Activated naive CD4-positive, alpha-beta T cell treated with anti-CD3 and anti-CD28 coated beads, Interleukin-2, amount 10 ng/mL, durations not matched to agents 7 days and 5 days (primary cell): ENCODE results near the gene NR3C1.
"Not testable (repeated sequence)": the region's sequence is repeated elsewhere in the genome, so short reads cannot be mapped to it uniquely, and the experiment has no call there.

Experiments
- CTCF ChIA-PET: fragments of 350-600 bp; sonication (Branson Sonifier 250); formaldehyde crosslinking; loops from one replicate; lab custom pipeline; 2021; ENCODE audit warnings: antibody characterized with exemption; lab: Charles Lee
- DNase-seq: peaks from one replicate; pipeline ENCODE4 v3.0.0-alpha.2; 2020
- H3K27ac Mint-ChIP-seq: one replicate; pipeline ENCODE4 v1.8.0; 2021; ENCODE audit warnings: mild to moderate bottlenecking, moderate library complexity, mixed read lengths
- H3K27me3 Mint-ChIP-seq: one replicate; pipeline ENCODE4 v1.8.0; 2021; ENCODE audit warnings: mild to moderate bottlenecking, mixed read lengths
- H3K36me3 Mint-ChIP-seq: one replicate; pipeline ENCODE4 v1.8.0; 2021; ENCODE audit warnings: mixed read lengths
- H3K4me1 Mint-ChIP-seq: one replicate; pipeline ENCODE4 v1.8.0; 2021; ENCODE audit warnings: mixed read lengths
- H3K4me3 Mint-ChIP-seq: one replicate; pipeline ENCODE4 v1.8.0; 2021; ENCODE audit warnings: mild to moderate bottlenecking, moderate library complexity, mixed read lengths
- H3K9me3 Mint-ChIP-seq: one replicate; pipeline ENCODE4 v1.8.0; 2021; ENCODE audit warnings: mixed read lengths

The NR3C1 gene

DNA sequence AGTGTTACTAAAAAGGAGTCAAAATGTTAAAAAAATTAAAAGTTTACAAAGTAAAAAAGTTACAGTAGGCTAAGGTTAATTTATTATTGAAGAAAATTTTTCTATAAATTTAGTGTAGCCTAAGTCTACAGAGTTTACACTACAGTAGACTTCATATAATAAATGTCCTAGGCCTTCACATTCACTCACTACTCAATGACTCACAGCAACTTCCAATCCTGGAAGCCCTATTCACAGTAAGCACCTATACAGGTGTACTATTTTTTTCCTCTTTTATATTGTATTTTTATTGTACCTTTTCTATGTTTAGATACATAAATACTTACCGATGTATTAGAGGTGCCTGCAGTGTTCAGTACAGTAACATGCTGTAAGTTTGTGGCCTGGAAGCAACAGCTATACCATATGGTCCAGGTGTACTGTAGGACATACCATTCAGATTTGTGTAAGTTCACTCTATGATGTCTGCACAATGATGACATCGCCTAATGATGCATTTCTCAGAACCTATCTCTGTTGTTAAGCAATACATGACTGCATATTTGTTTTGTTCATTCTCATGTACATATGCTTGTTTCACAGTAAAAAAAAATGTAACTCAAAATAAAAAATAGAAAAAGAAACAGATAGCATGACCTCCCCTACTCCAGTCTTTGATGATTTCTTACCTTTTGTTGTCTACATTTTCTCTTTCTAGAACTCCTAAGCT, 64.7 kb downstream of the NR3C1 start:
- Mint-ChIP-seq H3K9me3 (no peaks in the 10 kb centered on the region), H3K4me1 (peaks cover 7% of the 10 kb centered on the region), H3K27ac (no peak overlapping the region), H3K27me3 (no peaks in the 10 kb centered on the region), H3K4me3 (no peak overlapping the region), H3K36me3 (peaks cover 33% of the 10 kb centered on the region)
- CTCF ChIA-PET = no interaction called here
- no peak for DNase-seq

DNA sequence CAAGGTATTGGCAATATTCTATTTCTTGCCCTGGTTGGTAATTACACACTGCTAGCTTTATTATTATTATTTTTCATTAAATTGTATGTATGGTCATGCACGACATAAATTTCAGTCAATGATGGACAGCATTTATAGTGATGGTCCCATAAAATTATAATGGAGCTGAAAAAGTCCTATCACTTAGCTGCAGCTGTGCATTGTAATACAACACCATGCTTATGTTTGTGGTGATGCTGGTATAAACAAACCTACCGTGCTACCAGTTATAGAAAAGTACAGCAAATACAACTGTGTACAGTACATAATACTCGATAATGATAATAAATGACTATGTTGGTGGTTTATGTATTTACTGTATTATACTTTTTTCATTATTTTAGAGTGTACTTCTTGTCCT, 65.5 kb downstream of the NR3C1 start:
- no peaks in the 10 kb centered on the region for H3K27me3 Mint-ChIP-seq
- CTCF ChIA-PET = no interaction called here
- no peak overlapping the region for H3K27ac Mint-ChIP-seq
- H3K4me3 Mint-ChIP-seq = no peak overlapping the region
- H3K4me1 Mint-ChIP-seq = peaks cover 7% of the 10 kb centered on the region
- no peaks in the 10 kb centered on the region for H3K9me3 Mint-ChIP-seq
- H3K36me3 Mint-ChIP-seq = peaks cover 39% of the 10 kb centered on the region
- DNase-seq = no peak

DNA sequence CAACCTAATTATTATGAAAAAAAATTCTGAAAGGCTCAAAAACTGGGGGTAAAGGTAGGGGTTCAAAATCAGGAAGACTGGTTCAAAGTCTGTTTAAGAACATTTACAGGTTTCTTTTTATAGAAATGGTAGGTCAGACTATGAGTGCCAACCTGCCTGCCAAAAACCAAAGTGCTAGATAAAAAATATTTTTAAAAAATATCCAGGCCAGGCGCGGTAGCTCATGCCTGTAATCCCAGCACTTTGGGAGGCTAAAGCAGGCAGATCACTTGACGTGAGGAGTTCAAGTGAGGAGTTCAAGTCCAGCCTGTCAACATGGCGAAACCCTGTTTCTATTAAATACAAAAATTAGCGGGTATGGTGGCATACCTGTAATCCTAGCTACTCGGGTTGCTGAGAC, 67.0 kb downstream of the NR3C1 start:
- Mint-ChIP-seq H3K9me3 (no peaks in the 10 kb centered on the region), H3K27ac (no peak overlapping the region), H3K36me3 (peaks cover 48% of the 10 kb centered on the region), H3K4me1 (peaks cover 7% of the 10 kb centered on the region), H3K4me3 (no peak overlapping the region), H3K27me3 (no peaks in the 10 kb centered on the region)
- CTCF ChIA-PET = no interaction called here
- DNase-seq = no peak

DNA sequence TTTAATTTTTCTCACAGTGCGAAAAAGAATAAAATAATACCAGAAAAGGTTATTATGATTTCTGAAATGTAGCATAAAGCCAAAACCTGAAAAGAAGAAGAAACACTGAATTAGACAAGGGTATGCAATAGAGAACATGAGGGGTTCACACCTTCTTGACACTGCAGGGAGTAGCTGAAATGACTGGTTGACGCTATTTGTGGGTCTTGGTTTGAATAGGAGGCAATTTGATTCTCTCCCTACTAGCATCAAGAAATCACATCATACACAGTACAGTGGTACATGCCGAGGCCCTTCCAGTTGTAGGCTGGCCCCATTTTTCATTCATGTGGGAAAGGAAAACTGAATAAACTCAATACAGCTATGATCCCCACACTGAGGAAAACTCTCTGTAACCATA, 68.6 kb downstream of the NR3C1 start:
- CTCF ChIA-PET = no interaction called here
- Mint-ChIP-seq H3K4me1 (peaks cover 3% of the 10 kb centered on the region), H3K27me3 (no peaks in the 10 kb centered on the region), H3K9me3 (no peaks in the 10 kb centered on the region), H3K4me3 (no peak overlapping the region), H3K27ac (no peak overlapping the region), H3K36me3 (peaks cover 47% of the 10 kb centered on the region)
- DNase-seq = no peak

DNA sequence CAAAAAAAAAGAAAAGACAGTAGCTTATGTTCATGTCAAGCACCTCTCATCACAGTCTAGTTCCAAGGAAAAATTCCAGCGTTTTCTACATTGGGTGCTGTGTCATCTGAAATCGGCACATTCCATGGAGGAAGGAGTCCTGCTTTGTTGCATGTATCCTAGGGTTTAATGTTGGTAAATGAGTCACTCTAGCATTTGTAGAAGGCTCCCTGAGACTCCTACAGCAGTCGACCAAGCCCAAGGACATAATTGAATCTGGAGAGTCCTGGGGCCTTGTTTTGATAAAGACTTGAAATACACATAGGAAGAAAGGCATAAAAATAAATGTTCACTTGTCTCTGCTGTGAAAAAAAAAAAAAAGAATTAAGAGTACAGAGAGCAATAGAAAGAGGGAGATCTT, 69.1 kb downstream of the NR3C1 start:
- DNase-seq, H3K9me3 Mint-ChIP-seq, CTCF ChIA-PET, H3K27me3 Mint-ChIP-seq, H3K27ac Mint-ChIP-seq, H3K4me1 Mint-ChIP-seq, H3K4me3 Mint-ChIP-seq: not testable (repeated sequence)
- H3K36me3 Mint-ChIP-seq = peaks cover 43% of the 10 kb centered on the region

DNA sequence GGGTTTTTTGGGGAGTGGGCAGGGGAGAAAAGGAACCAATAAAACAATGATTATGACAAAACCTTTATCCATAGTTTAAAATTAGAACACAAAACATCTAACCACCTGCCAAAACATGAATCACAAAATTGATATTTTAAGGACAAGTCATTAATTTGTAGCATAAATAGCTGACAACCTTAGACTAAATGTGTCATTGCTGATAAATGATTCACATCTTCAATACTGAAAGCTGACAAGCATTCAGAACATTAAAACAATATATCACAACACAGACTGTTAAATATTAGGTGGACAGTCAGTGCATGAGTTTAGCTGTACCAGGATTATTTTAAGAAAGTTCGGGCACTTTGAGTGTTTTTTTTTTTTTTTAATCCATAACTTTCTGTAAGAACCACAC, 71.5 kb downstream of the NR3C1 start:
- no peak overlapping the region for H3K4me3 Mint-ChIP-seq
- peaks cover 2% of the 10 kb centered on the region for H3K4me1 Mint-ChIP-seq
- H3K27me3 Mint-ChIP-seq = no peaks in the 10 kb centered on the region
- no peak for DNase-seq
- H3K36me3 Mint-ChIP-seq = peaks cover 65% of the 10 kb centered on the region
- CTCF ChIA-PET = no interaction called here
- H3K27ac Mint-ChIP-seq = no peak overlapping the region
- peaks cover 20% of the 10 kb centered on the region for H3K9me3 Mint-ChIP-seq

DNA sequence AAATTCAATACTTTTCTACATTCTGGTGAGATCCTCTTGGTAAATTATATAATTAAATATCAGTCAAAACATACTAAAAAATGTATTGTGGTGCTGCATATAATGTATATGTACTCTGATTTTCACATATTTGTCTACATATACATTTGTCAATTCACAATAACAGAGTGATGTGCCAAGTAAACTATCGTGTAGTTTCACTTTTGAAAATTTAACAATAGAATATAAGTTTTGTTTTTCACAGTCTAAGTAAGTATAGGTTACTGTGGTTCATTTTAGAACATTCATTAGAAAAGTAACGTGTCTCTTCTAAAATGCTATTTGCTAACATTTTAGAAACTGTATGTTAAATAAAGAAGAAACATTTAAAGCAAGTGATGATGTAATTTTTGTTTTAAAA, 73.6 kb downstream of the NR3C1 start:
- H3K27ac Mint-ChIP-seq = no peak overlapping the region
- peaks cover 61% of the 10 kb centered on the region for H3K36me3 Mint-ChIP-seq
- H3K4me1 Mint-ChIP-seq = peaks cover 4% of the 10 kb centered on the region
- no peaks in the 10 kb centered on the region for H3K27me3 Mint-ChIP-seq
- H3K9me3 Mint-ChIP-seq = peaks cover 24% of the 10 kb centered on the region
- no peak for DNase-seq
- CTCF ChIA-PET = no interaction called here
- H3K4me3 Mint-ChIP-seq = no peak overlapping the region

DNA sequence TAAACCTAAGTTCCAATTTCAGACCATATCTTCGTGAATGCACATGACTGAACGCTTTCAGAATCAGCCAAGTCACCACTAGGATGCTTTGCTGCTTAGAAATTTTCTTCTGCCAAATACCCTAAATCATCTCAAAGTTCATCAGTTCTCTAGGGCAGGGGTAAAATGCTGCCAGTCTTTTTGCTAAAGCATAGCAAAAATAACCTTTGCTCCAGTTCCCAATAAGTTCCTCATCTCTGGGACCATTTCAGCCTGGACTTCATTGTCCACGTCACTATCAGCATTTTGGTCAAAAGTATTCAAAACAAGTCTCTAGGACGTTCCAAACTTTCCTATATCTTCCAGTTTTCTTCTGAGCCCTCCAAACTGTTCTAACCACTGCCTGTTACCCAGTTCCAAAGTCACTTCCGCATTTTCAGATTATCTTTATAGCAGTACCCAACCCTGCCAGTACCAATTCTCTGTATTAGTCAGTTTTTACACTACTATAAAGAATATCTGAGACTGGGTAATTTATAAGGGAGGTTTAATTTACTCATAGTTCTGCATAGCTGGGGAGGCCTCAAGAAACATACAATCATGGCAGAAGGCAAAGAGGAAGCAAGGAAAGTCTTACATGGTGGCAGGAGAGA, 74.8 kb downstream of the NR3C1 start:
- no peaks in the 10 kb centered on the region for H3K27me3 Mint-ChIP-seq
- peaks cover 27% of the 10 kb centered on the region for H3K9me3 Mint-ChIP-seq
- no peak for DNase-seq
- peaks cover 59% of the 10 kb centered on the region for H3K36me3 Mint-ChIP-seq
- no peak overlapping the region for H3K4me3 Mint-ChIP-seq
- H3K4me1 Mint-ChIP-seq = peaks cover 9% of the 10 kb centered on the region
- CTCF ChIA-PET = interaction anchor here (0.6 kb wide), 1 partner anchor 106 kb away, joined by 3 read pairs; no protein-coding TSS in a partner anchor
- H3K27ac Mint-ChIP-seq = no peak overlapping the region

DNA sequence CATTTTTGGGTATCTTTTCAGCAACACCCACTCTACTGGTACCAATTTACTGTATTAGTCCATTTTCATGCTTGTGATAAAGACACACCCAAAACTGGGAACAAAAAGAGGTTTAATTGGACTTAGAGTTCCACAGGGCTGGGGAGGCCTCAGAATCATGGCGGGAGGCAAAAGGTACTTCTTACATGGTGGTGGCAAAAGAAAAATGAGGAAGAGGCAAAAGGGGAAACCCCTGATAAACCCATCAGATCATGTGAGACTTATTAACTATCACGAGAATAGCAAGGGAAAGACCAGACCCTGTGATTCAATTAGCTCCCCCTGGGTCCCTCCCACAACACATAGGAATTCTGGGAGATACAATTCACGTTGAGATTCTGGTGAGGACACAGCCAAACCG, 78.4 kb downstream of the NR3C1 start:
- Mint-ChIP-seq H3K9me3 (peaks cover 27% of the 10 kb centered on the region), H3K36me3 (peaks cover 44% of the 10 kb centered on the region), H3K4me1 (peaks cover 21% of the 10 kb centered on the region)
- H3K4me3 Mint-ChIP-seq, CTCF ChIA-PET, DNase-seq, H3K27me3 Mint-ChIP-seq, H3K27ac Mint-ChIP-seq: not testable (repeated sequence)

DNA sequence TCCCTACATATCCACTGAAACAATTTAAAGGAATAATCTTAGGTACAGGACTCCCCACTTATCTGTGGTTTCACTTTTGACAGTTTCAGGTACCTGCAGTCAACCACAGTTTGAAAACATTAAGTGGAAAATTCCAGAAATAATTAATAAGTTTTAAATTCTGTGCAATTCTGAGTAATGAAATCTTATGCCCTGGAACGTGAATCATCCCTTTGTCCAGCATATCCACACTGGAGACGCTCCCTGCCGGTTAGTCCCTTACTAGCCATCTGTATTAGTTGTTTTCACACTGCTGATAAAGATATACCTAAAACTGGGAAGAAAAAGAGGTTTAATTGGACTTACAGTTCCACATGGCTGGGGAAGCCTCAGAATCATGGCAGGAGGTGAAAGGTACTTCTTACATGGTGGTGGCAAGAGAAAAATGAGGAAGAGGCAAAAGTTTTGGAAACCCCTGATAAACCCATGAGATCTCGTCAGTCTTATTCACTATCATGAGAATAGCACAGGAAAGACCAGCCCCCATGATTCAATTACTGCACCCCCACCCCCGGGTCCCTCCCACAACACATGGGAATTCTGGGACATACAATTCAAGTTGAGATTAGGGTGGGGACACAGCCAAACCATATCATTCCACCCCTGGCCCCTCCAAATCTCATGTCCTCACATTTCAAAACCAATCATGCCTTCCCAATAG, 80.4 kb downstream of the NR3C1 start:
- H3K27me3 Mint-ChIP-seq, CTCF ChIA-PET, H3K4me3 Mint-ChIP-seq, H3K27ac Mint-ChIP-seq, DNase-seq: not testable (repeated sequence)
- peaks cover 19% of the 10 kb centered on the region for H3K4me1 Mint-ChIP-seq
- H3K9me3 Mint-ChIP-seq = peaks cover 17% of the 10 kb centered on the region
- H3K36me3 Mint-ChIP-seq = peaks cover 34% of the 10 kb centered on the region

DNA sequence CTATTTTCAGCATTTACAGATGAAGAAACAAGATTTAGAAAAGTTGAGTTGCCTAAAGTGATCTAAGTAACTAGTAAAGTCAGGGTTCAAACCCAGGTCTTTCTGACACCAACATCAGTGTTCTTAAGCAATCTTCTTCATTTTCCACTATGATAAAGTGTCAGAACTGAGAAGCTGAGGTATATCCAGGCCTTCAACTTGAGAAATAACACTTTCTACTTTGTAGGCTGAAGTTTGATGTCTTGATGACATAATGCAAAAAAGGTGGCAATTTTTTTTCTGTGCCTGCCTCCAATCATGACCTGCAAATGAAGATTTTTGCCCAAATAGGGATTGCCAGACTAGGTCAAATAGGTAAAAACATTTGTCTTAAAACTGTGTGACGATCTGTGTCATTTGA, 81.3 kb downstream of the NR3C1 start:
- CTCF ChIA-PET = no interaction called here
- peaks cover 19% of the 10 kb centered on the region for H3K4me1 Mint-ChIP-seq

DNA sequence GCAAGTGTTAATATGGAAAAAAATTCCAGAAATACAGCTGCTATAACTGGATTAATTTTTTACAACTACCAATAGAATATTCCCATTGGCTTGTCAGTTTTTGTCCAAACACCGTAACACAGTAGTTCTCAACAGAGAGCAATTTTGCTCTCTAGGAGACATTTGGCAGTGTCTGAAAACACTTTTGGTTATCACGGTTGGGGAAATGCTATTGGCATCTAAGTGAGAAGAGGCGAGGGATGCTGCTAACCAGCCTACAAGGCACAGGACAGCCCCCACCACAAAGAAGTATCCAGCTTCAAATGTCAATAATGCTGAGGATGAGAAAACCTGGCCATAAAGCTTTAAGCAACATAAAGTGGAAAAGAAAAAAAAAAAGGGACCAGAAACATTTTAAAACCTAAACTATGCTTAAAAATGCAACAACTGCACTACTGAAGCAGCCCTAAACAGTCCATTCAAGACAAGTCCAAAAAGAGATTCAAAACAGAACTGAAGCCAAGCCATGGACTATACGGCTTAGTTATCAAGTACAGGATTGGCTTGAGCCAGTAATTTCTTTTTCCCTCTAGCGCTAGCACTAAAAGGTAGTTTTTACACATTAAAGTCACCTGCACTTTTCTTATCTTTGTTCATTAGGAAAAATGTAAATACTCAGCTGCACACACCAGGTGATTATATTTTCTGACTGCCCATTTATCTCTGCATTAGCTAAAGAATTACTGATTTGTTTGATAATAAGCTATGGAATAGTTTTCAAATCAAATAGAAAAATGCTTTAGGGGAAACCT, 83.9 kb downstream of the NR3C1 start:
- H3K4me3 Mint-ChIP-seq = no peak overlapping the region
- H3K36me3 Mint-ChIP-seq = peaks cover 18% of the 10 kb centered on the region
- H3K27me3 Mint-ChIP-seq = no peaks in the 10 kb centered on the region
- H3K27ac Mint-ChIP-seq = no peak overlapping the region
- CTCF ChIA-PET = no interaction called here
- no peak for DNase-seq
- peaks cover 15% of the 10 kb centered on the region for H3K4me1 Mint-ChIP-seq
- H3K9me3 Mint-ChIP-seq = peaks cover under 1% of the 10 kb centered on the region

More for the DNA sequence above, 81.3 kb downstream of the NR3C1 start:
- Mint-ChIP-seq H3K27me3 (no peaks in the 10 kb centered on the region), H3K4me3 (no peak overlapping the region), H3K9me3 (peaks cover 9% of the 10 kb centered on the region), H3K36me3 (peaks cover 28% of the 10 kb centered on the region), H3K27ac (no peak overlapping the region)
- DNase-seq = no peak

DNA sequence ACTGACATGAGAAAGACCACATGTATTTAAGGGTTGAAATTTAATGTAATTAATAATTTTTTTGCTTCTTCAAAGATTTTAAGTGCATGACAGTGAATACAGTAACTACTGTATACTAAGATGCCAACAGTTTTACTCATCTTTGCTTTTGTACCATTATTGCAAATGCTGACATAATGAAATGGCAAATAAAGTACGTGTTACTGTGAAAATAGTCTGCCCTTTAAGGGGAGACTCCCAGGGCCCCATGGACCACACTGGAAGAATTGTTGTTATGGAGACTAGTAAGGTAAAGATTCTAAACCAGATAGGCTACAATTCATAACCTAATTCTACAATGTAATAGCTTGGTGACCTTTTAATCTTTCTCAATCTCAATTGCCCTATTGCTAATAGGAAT, 84.7 kb downstream of the NR3C1 start:
- Mint-ChIP-seq H3K9me3 (no peaks in the 10 kb centered on the region), H3K4me3 (no peak overlapping the region), H3K4me1 (peaks cover 12% of the 10 kb centered on the region), H3K36me3 (peaks cover 15% of the 10 kb centered on the region), H3K27me3 (no peaks in the 10 kb centered on the region), H3K27ac (no peak overlapping the region)
- CTCF ChIA-PET = no interaction called here
- DNase-seq = no peak

DNA sequence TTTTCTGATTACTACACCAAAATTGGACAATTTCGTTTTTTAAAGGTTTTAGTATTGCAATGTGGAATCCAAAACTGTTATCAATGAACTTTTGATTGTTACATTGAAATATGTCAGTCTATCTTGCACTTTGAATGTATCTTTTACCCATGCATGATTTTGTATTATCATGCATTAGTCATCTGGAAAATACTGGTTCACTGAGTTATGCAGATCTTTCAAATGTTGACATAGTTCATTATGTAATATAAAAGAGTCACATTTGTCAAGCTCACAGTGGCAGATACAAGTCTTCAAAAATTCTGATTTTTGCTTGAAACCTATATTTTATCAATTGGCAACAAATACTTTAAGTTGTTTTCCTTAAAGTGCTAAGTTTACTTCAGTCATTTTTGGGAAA, 85.2 kb downstream of the NR3C1 start:
- Mint-ChIP-seq H3K9me3 (no peaks in the 10 kb centered on the region), H3K36me3 (peaks cover 19% of the 10 kb centered on the region), H3K27ac (no peak overlapping the region), H3K4me3 (no peak overlapping the region), H3K27me3 (no peaks in the 10 kb centered on the region), H3K4me1 (peaks cover 9% of the 10 kb centered on the region)
- DNase-seq = no peak
- CTCF ChIA-PET = no interaction called here
